ENCODE data around the gene ATP9B.
"Not testable (repeated sequence)": the region's sequence is repeated elsewhere in the genome, so short reads cannot be mapped to it uniquely, and the experiment has no call there.

ATP9B gene

DNA sequence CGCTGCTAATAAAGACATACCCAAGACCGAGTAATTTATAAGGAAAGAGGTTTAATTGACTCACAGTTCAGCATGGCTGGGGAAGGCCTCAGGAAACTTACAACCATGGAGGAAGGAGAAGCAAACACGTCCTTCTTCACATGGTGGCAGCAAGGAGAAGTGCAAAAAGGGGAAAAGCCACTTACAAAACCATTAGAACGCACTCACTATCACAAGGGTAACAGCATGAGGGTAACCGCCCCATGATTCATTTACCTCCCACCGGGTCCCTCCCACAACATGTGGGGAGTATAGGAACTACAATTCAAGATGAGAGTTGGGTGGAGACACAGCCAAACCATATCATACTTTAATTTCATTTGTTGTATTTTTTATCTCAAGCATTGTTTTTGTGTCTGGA, 67.5 kb downstream of the ATP9B start:
- no peak for DNase-seq (ENCODE audit: low read depth in 2 of 2)

DNA sequence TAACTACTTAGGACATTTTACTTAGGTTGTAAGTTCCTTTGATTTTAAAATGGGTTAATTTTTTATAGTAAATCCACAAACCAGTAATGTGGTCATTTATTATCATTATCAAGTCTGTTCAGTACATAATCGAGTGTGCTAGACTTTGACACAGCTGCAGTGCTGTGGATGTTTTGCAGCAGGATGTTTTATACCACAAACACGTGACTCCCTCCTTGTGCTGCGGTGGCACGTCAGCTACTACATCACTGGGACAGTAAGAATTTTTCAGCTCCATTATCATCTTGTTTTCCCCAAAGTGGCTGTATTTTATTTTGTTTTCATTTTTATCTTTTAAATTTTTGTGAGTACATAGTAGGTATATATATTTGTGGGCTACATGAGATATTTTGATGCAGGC, 70.0 kb downstream of the ATP9B start:
- DNase-seq (ENCODE audit: low read depth in 2 of 2) = no peak

DNA sequence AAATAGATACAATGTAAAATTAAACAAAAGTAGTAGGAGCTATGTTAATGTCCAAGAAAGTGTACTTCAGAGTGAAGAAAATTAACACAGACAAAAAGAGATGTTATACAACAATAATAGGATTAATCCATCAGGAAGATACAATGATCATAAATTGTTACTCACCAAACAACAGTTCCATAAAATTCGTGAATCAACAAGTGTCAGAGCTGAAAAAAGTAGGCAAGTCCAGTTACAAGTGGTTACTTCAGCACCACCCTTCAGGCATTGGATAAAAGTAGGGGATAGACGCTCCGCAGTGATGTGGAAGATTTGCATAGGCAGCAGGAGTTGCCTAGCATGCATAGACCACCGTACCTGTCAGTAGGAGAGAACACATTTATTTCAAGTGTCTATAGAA, 77.8 kb downstream of the ATP9B start:
- DNase-seq (ENCODE audit: low read depth in 2 of 2) = no peak

DNA sequence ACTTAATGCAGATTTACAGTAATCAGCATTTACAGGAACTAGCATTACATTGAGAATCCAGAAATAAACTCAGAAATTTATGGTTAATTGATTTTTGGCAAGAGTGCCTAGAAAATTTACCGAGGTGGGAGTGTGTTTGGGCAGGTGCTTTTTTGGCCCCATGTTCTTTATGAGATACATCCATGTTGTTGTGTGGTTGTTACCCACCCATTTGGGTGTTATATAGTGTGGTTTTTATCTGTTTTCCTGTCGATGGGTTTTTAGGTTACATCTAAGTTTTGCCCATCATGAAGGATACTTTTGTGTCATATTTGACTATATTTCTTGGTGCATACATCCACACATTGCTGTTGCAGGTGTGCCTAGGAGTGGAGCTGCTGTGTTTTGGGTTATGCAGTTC, 82.0 kb downstream of the ATP9B start:
- no peak for DNase-seq (ENCODE audit: low read depth in 2 of 2)

DNA sequence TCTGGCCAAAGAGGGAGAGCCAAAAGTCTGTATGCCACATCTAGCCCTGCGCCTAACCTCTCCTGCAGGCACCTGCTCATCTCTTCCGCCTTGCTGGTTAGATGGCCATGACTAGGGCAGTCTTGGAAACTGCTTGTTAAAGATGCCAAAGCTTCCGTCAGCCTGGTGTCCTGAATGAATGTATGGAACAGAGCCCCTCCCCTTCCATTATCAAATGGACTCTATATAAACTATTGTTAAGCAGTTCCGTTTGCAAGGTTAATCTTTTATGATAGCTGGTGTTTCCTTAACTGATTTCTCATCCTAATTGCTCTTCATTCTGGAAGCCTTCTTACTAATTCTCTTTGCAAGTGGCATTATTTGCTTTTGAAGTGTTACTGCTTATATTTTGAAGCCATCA, 87.1 kb downstream of the ATP9B start:
- DNase-seq (ENCODE audit: low read depth in 2 of 2) = no peak

DNA sequence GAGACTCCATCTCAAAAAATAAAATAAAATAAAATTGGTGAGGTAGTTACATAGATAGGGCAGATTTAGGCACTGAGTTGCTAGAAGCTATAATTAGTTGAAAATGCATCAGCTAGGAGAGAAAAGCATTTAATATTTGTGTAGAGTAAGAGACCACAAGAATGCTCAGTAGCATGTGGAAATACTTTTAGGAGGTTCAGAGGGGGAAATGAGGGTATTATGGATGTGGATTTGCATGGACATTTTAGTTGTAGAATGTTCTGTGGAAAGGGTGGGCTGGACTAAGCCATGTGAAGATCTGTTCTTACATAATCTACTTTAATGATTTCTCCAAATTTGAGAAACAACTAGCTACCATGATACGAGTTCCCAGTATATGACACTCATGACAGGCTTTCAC, 95.5 kb downstream of the ATP9B start:
- no peak for DNase-seq (ENCODE audit: low read depth in 2 of 2)

DNA sequence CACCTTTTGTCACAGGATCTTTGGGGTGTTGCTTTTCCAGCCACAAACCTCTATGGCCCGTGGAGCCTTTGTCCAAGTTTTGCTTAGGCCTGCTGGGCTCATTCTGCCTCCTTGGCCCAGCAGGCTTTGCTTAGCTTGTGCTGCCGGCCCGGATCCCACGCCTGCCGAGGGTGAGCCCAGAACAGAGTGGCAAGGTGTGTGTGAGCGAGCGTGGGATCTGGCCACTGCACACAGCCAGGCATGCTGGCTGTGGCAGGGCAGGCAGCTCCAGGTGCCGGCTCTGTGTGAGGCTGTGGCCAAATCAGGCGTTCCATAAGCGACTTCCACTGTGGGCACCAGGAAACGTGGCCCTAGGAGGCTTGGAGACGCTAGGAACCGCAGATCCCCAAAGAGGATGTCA, 97.5 kb downstream of the ATP9B start:
- DNase-seq (ENCODE audit: low read depth in 2 of 2) = no peak

DNA sequence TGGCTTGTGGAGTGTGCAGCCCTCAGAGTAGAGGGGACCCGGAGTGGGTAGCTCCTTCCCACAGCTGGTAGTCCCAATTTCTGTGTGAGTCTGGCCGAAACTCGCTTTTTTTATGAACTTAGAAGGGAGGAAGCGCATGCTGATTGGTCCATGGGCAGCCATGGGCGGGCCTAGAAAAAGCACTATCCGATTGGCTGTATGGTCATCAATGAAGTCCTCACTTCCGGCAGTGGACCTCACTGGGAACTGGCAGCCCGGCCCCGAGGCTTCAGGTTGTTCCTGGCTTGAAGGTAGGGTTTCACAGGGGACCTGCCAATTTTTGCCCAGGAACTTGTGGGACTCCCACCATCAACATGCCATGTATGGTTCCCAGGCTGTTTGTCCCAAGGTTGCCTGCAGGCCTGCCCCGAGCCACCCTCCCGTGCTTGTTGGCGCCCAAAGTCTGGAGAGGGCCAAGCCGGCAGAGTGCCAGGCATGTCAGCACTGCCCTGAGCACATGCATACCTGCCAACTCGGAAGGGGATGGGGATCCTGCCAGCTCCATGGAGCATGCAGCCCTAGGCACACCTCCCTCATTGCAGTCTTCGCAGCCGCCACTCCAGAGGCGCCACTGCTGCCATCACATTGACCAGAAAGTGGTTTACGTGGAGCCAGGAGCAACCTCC, 98.5 kb downstream of the ATP9B start:
- DNase-seq (ENCODE audit: low read depth in 2 of 2) = no peak

DNA sequence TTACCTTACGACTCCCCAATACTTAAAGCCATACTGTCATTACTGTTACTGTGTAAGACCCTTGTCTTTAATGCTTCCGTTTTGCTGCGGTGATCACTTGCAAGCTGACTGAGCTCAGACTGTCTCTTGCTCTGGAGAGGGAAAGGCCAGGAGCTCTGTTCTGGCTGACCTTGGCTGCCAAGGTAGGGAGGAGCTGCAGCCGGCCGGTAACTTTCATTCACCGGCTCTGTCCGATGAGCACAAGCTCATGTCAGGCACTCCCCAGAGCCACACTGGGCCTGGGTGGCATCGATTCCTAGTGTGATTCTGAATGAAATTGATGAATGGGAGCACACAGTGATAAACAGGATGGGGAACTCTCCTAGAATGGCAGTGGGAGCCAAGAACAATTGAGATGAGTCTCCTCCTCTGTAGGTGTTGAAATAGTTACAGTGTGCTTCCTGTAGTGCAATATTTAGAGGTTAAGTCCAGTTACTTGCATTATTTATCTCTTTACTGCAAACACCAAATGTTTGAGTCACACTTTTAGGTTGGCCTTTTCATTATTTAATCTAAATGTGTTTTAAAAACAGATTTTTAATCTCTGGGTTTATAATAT, 100.9 kb downstream of the ATP9B start:
- DNase-seq (ENCODE audit: low read depth in 2 of 2) = no peak

DNA sequence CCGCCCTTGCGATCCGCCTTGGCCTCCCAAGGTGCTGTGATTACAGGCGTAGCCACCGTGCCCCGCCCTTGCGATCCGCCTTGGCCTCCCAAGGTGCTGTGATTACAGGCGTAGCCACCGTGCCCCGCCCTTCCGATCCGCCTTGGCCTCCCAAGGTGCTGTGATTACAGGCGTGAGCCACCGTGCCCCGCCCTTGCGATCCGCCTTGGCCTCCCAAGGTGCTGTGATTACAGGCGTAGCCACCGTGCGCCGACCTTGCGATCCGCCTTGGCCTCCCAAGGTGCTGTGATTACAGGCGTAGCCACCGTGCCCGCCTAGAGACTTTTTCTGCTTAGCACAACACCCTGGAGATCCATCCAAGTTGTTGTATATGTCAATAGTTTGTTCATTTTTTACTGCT, 103.1 kb downstream of the ATP9B start:
- not testable (repeated sequence) for DNase-seq (ENCODE audit: low read depth in 2 of 2)

DNA sequence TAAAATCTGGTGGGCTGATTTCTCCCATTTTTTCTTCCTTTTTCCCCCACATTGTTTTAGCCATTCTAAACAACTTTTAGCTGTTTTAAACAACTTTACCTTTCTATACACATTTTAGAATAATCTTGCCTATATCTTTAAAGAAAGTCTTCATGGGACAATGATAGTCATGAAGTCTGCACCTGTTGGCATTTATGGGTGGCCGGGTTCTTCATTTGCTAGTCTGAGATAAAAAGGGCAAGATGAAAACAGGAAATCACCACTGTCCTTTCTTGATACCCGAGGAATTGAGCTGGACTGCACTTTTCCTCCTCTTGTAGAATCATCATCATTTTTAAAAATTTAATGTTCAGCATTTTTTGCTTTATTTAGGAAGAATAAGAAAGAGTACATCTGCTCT, 104.5 kb downstream of the ATP9B start:
- DNase-seq (ENCODE audit: low read depth in 2 of 2) = no peak

DNA sequence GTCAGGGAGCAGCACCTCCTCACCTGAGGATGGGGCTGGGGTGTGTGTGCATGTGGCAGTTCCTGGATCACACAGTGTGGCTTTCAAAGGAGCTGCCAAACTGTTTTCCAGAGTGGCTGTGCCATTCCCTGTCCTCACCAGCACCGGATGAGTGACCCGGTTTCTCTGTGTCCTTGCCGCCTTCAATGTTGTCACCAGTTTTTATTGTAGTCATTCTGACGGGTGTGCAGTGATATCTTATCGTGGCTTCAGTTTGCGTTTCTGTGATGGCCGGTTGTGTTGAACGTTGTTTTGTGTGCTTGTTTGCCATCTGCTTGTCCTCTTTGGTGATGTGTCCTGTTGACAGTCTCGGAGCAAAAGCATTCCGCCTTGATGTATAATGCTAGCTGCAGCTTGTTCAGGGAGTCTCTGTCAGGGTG, 108.9 kb downstream of the ATP9B start:
- DNase-seq (ENCODE audit: low read depth in 2 of 2) = no peak

DNA sequence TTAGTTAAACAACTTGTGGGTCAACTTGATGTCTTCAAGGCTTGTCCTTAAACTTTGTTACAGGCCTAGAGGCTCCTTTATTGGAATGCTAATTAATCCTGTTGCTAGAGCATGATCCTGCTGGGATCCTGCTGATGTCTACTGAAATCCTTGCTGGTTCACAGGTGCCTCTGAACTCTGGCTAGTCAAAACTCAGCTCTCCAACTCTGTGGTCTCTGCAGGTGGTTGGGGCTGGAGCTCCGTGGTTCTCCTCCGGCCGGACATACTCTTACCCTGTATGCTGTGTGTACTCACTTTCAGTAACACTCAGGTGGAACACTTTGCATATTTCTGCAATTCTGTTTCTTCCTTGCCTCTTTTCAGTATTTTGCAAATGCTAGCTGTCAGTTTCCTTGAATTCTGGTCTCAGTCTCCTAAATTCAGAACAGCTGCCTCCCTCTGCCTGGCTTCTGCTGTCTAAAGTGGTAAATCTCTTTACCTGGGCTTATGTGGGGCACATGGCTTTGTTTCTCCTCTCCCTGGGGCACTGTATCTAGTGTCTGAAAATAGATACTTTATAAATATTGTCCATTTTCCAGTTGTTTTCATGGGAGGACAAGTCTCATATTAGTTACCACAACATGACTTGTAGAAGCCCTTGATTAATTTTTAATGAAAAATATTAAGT, 113.0 kb downstream of the ATP9B start:
- DNase-seq (ENCODE audit: low read depth in 2 of 2) = no peak

DNA sequence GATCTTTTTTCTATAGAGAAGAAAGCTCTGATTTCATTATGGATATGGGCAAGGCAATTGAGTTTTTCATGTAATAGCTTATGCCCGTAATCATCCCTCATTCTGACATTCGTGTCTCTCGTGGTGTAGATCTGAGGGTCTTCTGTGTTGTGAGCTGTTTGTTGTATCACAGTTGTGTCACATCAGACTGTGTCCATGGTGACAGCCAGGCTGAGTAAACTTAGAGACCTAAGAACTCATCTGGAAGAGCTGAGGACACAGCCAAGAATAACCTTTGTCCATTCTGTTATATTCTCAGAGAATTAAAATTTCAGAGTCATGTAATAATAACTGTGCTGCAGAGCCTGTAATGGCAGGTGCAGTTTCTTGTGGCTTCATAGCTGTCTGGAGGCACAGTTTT, 116.5 kb downstream of the ATP9B start:
- no peak for DNase-seq (ENCODE audit: low read depth in 2 of 2)

DNA sequence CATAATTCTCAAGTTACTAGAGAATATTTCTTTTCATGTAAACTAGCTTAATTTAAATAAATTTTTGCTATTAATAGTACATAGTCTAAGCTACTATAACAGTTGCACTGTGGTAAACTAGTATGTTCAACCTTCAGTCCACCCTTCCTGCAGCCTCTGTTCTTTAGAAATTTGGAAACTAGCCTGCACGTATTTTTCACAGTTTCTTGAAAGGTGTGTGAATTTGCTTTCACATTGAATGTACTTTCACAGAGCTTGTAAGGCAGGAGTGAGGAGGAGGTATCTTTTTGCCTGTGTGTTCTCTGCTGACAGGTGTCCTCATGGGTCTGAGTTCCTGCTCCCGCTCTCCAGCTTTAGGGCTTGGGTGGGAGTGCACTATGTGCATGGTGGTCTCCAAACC, 117.5 kb downstream of the ATP9B start:
- no peak for DNase-seq (ENCODE audit: low read depth in 2 of 2)

DNA sequence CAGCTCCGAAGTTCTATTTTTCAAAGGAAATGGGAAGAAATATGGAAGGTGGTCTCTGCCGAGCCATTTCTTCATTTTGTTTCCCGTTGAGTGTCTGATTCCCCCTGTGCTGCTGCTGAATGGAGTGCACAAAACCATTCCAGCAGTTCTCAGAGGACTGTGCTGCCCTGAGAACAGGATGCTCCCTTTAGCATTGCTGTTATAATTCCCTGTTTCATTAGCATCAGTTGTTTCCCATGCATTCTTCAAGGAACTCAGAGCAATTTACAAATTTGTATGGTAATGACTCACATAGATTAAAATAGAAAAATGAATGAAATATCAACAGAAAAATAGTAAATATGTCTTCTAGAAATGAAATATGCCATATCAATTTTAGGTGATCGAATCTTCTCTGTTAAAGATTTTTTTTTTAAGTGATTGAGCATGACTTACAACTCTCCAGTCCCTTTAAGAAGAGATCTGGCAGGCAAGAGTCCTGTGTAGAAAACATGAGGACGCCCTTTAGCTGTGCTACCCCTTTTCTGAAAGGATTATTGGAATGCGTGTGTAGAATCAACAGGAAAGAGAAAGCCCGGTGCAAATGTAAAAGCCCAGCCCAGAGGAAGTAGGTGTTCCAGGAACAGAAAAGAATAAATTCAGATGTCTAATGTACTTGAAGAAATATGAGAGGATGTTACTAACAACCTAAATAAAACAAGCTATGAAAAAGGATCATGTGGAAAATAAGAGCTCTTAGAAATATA, 118.5 kb downstream of the ATP9B start:
- DNase-seq (ENCODE audit: low read depth in 2 of 2) = no peak

DNA sequence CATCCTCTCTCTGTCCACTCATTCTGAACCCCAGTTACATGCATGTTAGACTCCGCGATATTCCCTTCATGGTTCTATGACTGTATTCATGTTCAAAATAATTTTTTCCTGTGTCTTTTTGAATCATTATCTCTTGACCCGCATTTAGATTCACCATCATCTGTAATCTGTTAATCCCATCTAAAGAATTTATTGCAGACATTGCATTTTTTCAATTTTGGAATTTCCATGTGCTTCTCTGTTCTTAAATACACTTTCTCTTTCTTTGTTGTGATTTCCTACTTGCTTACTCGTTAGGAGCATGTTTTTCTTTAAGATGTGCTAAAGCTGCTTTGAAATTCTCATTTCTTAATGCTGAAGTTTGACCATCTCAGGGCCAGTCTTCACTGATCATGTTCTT, 122.2 kb downstream of the ATP9B start:
- DNase-seq (ENCODE audit: low read depth in 2 of 2) = no peak

DNA sequence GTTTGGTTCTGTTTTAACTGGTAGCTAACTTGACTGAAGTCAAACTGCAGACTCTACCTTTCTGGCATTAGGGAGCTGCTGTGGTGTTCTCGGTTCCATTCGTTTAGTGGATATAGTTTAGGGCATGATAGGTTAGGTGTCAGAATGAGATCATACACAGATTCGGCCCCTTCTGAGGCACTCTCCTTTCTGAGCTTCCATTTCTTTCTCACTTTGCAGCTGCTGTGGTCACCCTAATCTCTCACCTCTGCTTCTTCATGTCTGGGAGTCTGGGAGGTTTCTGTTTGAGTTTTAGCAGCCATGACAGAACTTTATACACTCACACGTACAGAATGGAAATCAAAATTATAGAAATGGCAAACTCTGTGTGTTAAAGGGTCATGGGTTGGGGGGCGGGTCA, 122.8 kb downstream of the ATP9B start:
- no peak for DNase-seq (ENCODE audit: low read depth in 2 of 2)

DNA sequence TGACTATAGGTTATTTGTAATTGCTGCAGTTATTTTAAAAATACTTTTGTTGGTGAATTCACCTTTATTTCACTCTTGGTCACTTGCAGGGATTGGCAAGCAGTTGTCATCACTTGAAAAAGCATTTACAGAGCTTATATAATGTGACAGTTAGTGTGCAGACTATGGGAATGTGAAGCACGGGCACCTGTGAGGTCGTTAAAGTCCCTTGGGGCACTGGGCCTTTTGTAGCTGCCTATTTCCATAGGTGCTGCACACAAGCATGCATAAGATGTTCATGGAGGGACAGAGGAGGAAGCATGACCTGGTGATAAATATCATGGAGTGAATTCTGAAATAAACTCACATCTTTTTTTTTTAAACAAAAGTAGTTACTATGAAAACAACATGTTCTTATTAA, 124.6 kb downstream of the ATP9B start:
- DNase-seq (ENCODE audit: low read depth in 2 of 2) = no peak

DNA sequence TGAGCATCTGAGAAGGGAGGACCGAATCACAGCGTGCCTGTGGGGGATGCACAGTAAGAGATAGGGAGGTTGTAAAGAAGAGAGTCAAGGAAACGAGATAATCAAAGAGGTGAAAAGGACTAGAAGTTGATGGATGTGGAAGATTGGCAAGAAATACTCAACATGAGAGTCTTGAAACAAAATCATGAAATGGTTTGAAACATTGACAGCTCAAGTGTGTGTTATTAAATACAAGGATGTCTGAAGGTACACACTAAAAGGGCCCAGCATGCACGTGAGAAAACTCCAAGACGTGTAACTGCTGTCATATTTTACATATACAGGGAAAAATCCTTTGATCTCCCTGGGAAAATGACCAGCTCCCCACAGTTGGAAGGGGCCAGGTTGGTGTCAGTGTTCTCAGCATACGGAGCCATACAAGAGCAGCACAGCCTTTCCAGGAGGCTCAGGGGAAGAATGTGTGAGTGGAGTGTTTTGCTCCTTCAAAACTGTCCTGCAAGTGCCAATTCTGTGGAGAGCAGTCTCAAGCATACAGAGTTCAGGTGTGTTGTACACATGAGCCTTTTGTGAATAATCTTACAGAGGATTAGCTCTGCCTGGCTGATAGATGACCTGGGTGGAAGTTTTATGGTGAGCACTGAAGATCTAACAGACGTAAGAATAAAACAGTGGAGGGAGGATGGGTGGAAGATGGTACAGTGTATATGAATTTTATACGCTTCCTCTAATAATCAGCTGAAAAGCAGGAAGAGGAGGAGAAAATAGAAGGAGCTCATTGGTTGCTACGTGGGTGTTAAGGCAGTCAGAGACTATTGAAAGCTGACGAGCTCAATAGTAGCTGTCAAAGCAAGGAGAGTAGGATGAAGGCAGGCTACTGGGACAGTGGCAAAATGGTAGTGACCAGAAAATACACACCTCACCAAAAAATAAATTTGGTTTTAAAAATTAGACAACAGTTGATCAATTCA, 126.8 kb downstream of the ATP9B start:
- no peak for DNase-seq (ENCODE audit: low read depth in 2 of 2)

DNA sequence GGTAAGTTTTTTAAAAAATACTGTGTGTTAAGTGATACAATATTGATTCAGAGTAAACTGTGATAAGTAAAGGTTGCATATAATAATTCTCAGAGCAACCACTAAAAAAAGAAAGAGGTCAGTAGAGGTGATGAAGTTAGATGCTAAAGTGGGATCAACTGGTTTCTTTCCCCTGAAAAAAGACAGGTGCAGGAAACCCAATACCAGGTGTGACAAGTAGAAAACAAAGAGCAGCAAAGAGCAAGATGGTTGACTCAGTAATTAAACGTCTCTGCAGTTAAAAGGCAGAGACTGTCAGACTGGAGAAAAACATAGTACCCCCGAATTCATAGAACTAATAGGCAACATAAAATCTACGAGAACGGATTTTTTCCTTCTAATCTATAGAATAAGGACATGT, 128.3 kb downstream of the ATP9B start:
- DNase-seq (ENCODE audit: low read depth in 2 of 2) = no peak

All from stimulated activated CD4-positive, alpha-beta T cell treated with anti-CD3 and anti-CD28 coated beads, Interleukin-4, amount 100 ng/mL, for 48 hours (primary cell).